ENCODE measurements around the gene ECHDC3. TPM values are rescaled to one million over a fixed set of nuclear protein-coding genes. Genes with fewer than 3 reads are reported as not detected.

ECHDC3 gene
- total RNA-seq, 1 donor from 2014 or later = 0.18 TPM

GRCh38 chr10:11783558-11783865, 41.3 kb downstream of the ECHDC3 start:
- no peak overlapping the region for H3K27ac Mint-ChIP-seq
- DNase-seq (ENCODE audit: low spot score) = no peak
- H3K4me1 Mint-ChIP-seq (ENCODE audit: low read depth) = peaks cover 6% of the 10 kb centered on the region
- H3K4me3 Mint-ChIP-seq = no peak overlapping the region
- no peaks in the 10 kb centered on the region for H3K9me3 Mint-ChIP-seq
- no peaks in the 10 kb centered on the region for H3K36me3 Mint-ChIP-seq (ENCODE audit: low read depth)
- intact Hi-C loops (cut with micrococcal nuclease) = loop anchor here (1.0 to 10.0 kb wide), 4 partner anchors 39 to 203 kb away; partner anchors contain the start of gene PROSER2
- peaks cover 10% of the 10 kb centered on the region for H3K27me3 Mint-ChIP-seq (ENCODE audit: insufficient read depth)

- Mint-ChIP-seq H3K36me3 (ENCODE audit: low read depth) (no peaks in the 10 kb centered on the region), H3K4me3 (no peak overlapping the region), H3K27ac (no peak overlapping the region), H3K4me1 (ENCODE audit: low read depth) (peaks cover 6% of the 10 kb centered on the region), H3K9me3 (no peaks in the 10 kb centered on the region), H3K27me3 (ENCODE audit: insufficient read depth) (peaks cover 10% of the 10 kb centered on the region)
- DNase-seq (ENCODE audit: low spot score) = no peak
- intact Hi-C loops (cut with micrococcal nuclease) = loop anchor here (10.0 kb wide), 1 partner anchor 157 kb away; no protein-coding TSS in a partner anchor
Measured at GRCh38 chr10:11787374-11787773, 45.2 kb downstream of the ECHDC3 start.

GRCh38 chr10:11787846-11788245, 45.7 kb downstream of the ECHDC3 start:
- Mint-ChIP-seq H3K27me3 (ENCODE audit: insufficient read depth) (peaks cover 7% of the 10 kb centered on the region), H3K9me3 (no peaks in the 10 kb centered on the region), H3K4me1 (ENCODE audit: low read depth) (peaks cover 2% of the 10 kb centered on the region), H3K36me3 (ENCODE audit: low read depth) (no peaks in the 10 kb centered on the region), H3K27ac (no peak overlapping the region), H3K4me3 (no peak overlapping the region)
- DNase-seq (ENCODE audit: low spot score) = no peak
- intact Hi-C loops (cut with micrococcal nuclease) = loop anchor here (10.0 kb wide), 1 partner anchor 157 kb away; no protein-coding TSS in a partner anchor

- Mint-ChIP-seq H3K27me3 (ENCODE audit: insufficient read depth) (peaks cover 5% of the 10 kb centered on the region), H3K4me1 (ENCODE audit: low read depth) (no peaks in the 10 kb centered on the region), H3K4me3 (no peak overlapping the region), H3K36me3 (ENCODE audit: low read depth) (no peaks in the 10 kb centered on the region), H3K9me3 (no peaks in the 10 kb centered on the region), H3K27ac (no peak overlapping the region)
- no peak for DNase-seq (ENCODE audit: low spot score)
- intact Hi-C loops (cut with micrococcal nuclease) = loop anchor here (10.0 kb wide), 1 partner anchor 155 kb away; no protein-coding TSS in a partner anchor
Measured at GRCh38 chr10:11789306-11789705, 47.1 kb downstream of the ECHDC3 start.

- Mint-ChIP-seq H3K4me3 (no peak overlapping the region), H3K27me3 (ENCODE audit: insufficient read depth) (peaks cover 5% of the 10 kb centered on the region), H3K36me3 (ENCODE audit: low read depth) (no peaks in the 10 kb centered on the region), H3K27ac (no peak overlapping the region), H3K4me1 (ENCODE audit: low read depth) (no peaks in the 10 kb centered on the region), H3K9me3 (no peaks in the 10 kb centered on the region)
- DNase-seq (ENCODE audit: low spot score) = no peak
- intact Hi-C loops (cut with micrococcal nuclease) = loop anchor here (10.0 kb wide), 1 partner anchor 155 kb away; no protein-coding TSS in a partner anchor
Measured at GRCh38 chr10:11789956-11790355, 47.8 kb downstream of the ECHDC3 start.

- Mint-ChIP-seq H3K27ac (no peak overlapping the region), H3K9me3 (peaks cover 5% of the 10 kb centered on the region), H3K4me3 (no peak overlapping the region), H3K27me3 (ENCODE audit: insufficient read depth) (no peaks in the 10 kb centered on the region), H3K36me3 (ENCODE audit: low read depth) (no peaks in the 10 kb centered on the region), H3K4me1 (ENCODE audit: low read depth) (peaks cover 6% of the 10 kb centered on the region)
- intact Hi-C loops (cut with micrococcal nuclease) = no loop called here
- no peak for DNase-seq (ENCODE audit: low spot score)
Measured at GRCh38 chr10:11793762-11794479, 51.7 kb downstream of the ECHDC3 start.

- peaks cover 5% of the 10 kb centered on the region for H3K9me3 Mint-ChIP-seq
- no peak overlapping the region for H3K4me3 Mint-ChIP-seq
Measured at GRCh38 chr10:11794566-11794965, 52.4 kb downstream of the ECHDC3 start.

GRCh38 chr10:11795101-11795920, 53.1 kb downstream of the ECHDC3 start:
- H3K36me3 Mint-ChIP-seq (ENCODE audit: low read depth) = no peaks in the 10 kb centered on the region
- intact Hi-C loops (cut with micrococcal nuclease) = no loop called here
- no peak overlapping the region for H3K4me3 Mint-ChIP-seq
- peaks cover 6% of the 10 kb centered on the region for H3K4me1 Mint-ChIP-seq (ENCODE audit: low read depth)
- no peak for DNase-seq (ENCODE audit: low spot score)
- H3K27ac Mint-ChIP-seq = peak overlapping the region; percentile 52
- no peaks in the 10 kb centered on the region for H3K27me3 Mint-ChIP-seq (ENCODE audit: insufficient read depth)
- H3K9me3 Mint-ChIP-seq = peaks cover 5% of the 10 kb centered on the region

More at GRCh38 chr10:11794566-11794965, 52.4 kb downstream of the ECHDC3 start:
- DNase-seq (ENCODE audit: low spot score) = no peak
- Mint-ChIP-seq H3K36me3 (ENCODE audit: low read depth) (no peaks in the 10 kb centered on the region), H3K27me3 (ENCODE audit: insufficient read depth) (no peaks in the 10 kb centered on the region), H3K27ac (no peak overlapping the region), H3K4me1 (ENCODE audit: low read depth) (peaks cover 6% of the 10 kb centered on the region)
- intact Hi-C loops (cut with micrococcal nuclease) = no loop called here

- H3K27ac Mint-ChIP-seq = no peak overlapping the region
- H3K36me3 Mint-ChIP-seq (ENCODE audit: low read depth) = no peaks in the 10 kb centered on the region
- intact Hi-C loops (cut with micrococcal nuclease) = no loop called here
- H3K27me3 Mint-ChIP-seq (ENCODE audit: insufficient read depth) = no peaks in the 10 kb centered on the region
- H3K9me3 Mint-ChIP-seq = peaks cover 5% of the 10 kb centered on the region
- DNase-seq (ENCODE audit: low spot score) = no peak
- no peak overlapping the region for H3K4me3 Mint-ChIP-seq
- peaks cover 6% of the 10 kb centered on the region for H3K4me1 Mint-ChIP-seq (ENCODE audit: low read depth)
Measured at GRCh38 chr10:11796474-11796873, 54.3 kb downstream of the ECHDC3 start.

GRCh38 chr10:11797281-11797680, 55.1 kb downstream of the ECHDC3 start:
- no peaks in the 10 kb centered on the region for H3K36me3 Mint-ChIP-seq (ENCODE audit: low read depth)
- H3K9me3 Mint-ChIP-seq = peaks cover 5% of the 10 kb centered on the region
- peaks cover 6% of the 10 kb centered on the region for H3K4me1 Mint-ChIP-seq (ENCODE audit: low read depth)
- no peaks in the 10 kb centered on the region for H3K27me3 Mint-ChIP-seq (ENCODE audit: insufficient read depth)
- intact Hi-C loops (cut with micrococcal nuclease) = no loop called here
- DNase-seq (ENCODE audit: low spot score) = no peak
- no peak overlapping the region for H3K4me3 Mint-ChIP-seq
- H3K27ac Mint-ChIP-seq = no peak overlapping the region

- H3K27me3 Mint-ChIP-seq (ENCODE audit: insufficient read depth) = no peaks in the 10 kb centered on the region
- intact Hi-C loops (cut with micrococcal nuclease) = no loop called here
Measured at GRCh38 chr10:11797847-11798633, 55.9 kb downstream of the ECHDC3 start.

GRCh38 chr10:11798845-11799735, 56.9 kb downstream of the ECHDC3 start:
- DNase-seq (ENCODE audit: low spot score) = no peak
- Mint-ChIP-seq H3K9me3 (peaks cover 5% of the 10 kb centered on the region), H3K27ac (no peak overlapping the region), H3K4me3 (no peak overlapping the region), H3K27me3 (ENCODE audit: insufficient read depth) (no peaks in the 10 kb centered on the region), H3K36me3 (ENCODE audit: low read depth) (no peaks in the 10 kb centered on the region), H3K4me1 (ENCODE audit: low read depth) (peaks cover 6% of the 10 kb centered on the region)
- intact Hi-C loops (cut with micrococcal nuclease) = no loop called here

More at GRCh38 chr10:11797847-11798633, 55.9 kb downstream of the ECHDC3 start:
- Mint-ChIP-seq H3K9me3 (peaks cover 5% of the 10 kb centered on the region), H3K27ac (no peak overlapping the region), H3K4me3 (no peak overlapping the region), H3K4me1 (ENCODE audit: low read depth) (peaks cover 6% of the 10 kb centered on the region), H3K36me3 (ENCODE audit: low read depth) (no peaks in the 10 kb centered on the region)
- no peak for DNase-seq (ENCODE audit: low spot score)

Data from activated T-helper 1 cell treated with anti-CD3 and anti-CD28 coated beads, Interleukin-12 subunit alpha, Interleukin-12 subunit beta, Interleukin-2, Interleukin-4 antibody, amounts not matched to agents 30 ng/mL and 10 ng/mL and 1 ng/mL, durations not matched to agents 14 hours and 24 hours and 36 hours (primary cell).